GM18505 (cell line): ENCODE results near the gene STT3B.

Experiments
- ATAC-seq: cut with Tn5 transposase; IDR thresholded peaks from one replicate; pipeline ENCODE4 v1.9.1; 2021; ENCODE audit not compliant: unreplicated experiment
- POLR2A ChIP-seq: IDR thresholded peaks from 4 replicates; pipeline ENCODE4 v1.6.1; 2011; ENCODE audit warnings: borderline replicate concordance; ENCODE audit not compliant: insufficient read depth, insufficient read length; ENCODE audit errors: extremely low read depth

STT3B gene

GRCh38 chr3:31550452-31551251 lies 17.9 kb downstream of the STT3B start:
- no peak for ATAC-seq
- TF ChIP-seq POLR2A, result no peak

- ATAC-seq, result no peak
- TF ChIP-seq POLR2A, result no peak
Observed at GRCh38 chr3:31551646-31552045, 18.9 kb downstream of the STT3B start.

GRCh38 chr3:31552103-31552502 lies 19.4 kb downstream of the STT3B start:
- ATAC-seq, result no peak
- TF ChIP-seq POLR2A, result no peak

GRCh38 chr3:31553258-31553657 lies 20.5 kb downstream of the STT3B start:
- TF ChIP-seq POLR2A, result no peak
- ATAC-seq, result no peak

- no peak for ATAC-seq
- TF ChIP-seq POLR2A, result no peak
Observed at GRCh38 chr3:31555204-31555603, 22.5 kb downstream of the STT3B start.

- no peak for TF ChIP-seq POLR2A
- no peak for ATAC-seq
Observed at GRCh38 chr3:31559872-31560534, 27.3 kb downstream of the STT3B start.

- no peak for ATAC-seq
- TF ChIP-seq POLR2A, result no peak
Observed at GRCh38 chr3:31561891-31562290, 29.2 kb downstream of the STT3B start.

GRCh38 chr3:31562525-31562924 lies 29.8 kb downstream of the STT3B start:
- no peak for ATAC-seq
- no peak for TF ChIP-seq POLR2A

- ATAC-seq, result no peak
- TF ChIP-seq POLR2A, result no peak
Observed at GRCh38 chr3:31565288-31565687, 32.6 kb downstream of the STT3B start.

GRCh38 chr3:31567036-31567435 lies 34.3 kb downstream of the STT3B start:
- no peak for ATAC-seq
- TF ChIP-seq POLR2A, result no peak

- no peak for TF ChIP-seq POLR2A
- no peak for ATAC-seq
Observed at GRCh38 chr3:31568649-31569048, 35.9 kb downstream of the STT3B start.

GRCh38 chr3:31571325-31571724 lies 38.6 kb downstream of the STT3B start:
- no peak for TF ChIP-seq POLR2A
- no peak for ATAC-seq

- no peak for ATAC-seq
- TF ChIP-seq POLR2A, result no peak
Observed at GRCh38 chr3:31572236-31573004, 39.7 kb downstream of the STT3B start.
